Osteocyte (in vitro differentiated cells): ENCODE data around the gene KRT7. TPM values are rescaled to one million over a fixed set of nuclear protein-coding genes. Genes with fewer than 3 reads are reported as not detected.

Source experiments
- total RNA-seq: library from RNA; stranded (reverse); gene quantifications from 2 replicates; pipeline ENCODE4 v1.2.1, GENCODE V29; 2021

The KRT7 gene
- total RNA-seq, 1 donor from 2014 or later, result 168 TPM

Other genes with a start within 250 kb of the KRT7 start
- gene TAMALIN, start 226.3 kb upstream of the KRT7 start, total RNA-seq, result 22.5 and 25.5 TPM in 2 replicates
- gene NR4A1, start 181.8 kb upstream of the KRT7 start, total RNA-seq, result 6.7 and 13.0 TPM in 2 replicates
- gene ATG101, start 163.3 kb upstream of the KRT7 start, total RNA-seq, result 41.7 and 46.1 TPM in 2 replicates
- not detected in 2 replicates for gene SMIM41, start 153.5 kb upstream of the KRT7 start, total RNA-seq
- 9.2 and 9.9 TPM in 2 replicates for gene KRT80, start 41.2 kb upstream of the KRT7 start, total RNA-seq
- gene KRT86, start 41.4 kb downstream of the KRT7 start, total RNA-seq, result 0.24 TPM in 2 replicates
- 0.50 and 0.83 TPM in 2 replicates for gene KRT81, start 58.3 kb downstream of the KRT7 start, total RNA-seq
- not detected in 2 replicates for gene KRT83, start 88.2 kb downstream of the KRT7 start, total RNA-seq
- gene KRT85, start 134.2 kb downstream of the KRT7 start, total RNA-seq, result not detected in 2 replicates
- not detected in 2 replicates for gene KRT84, start 152.4 kb downstream of the KRT7 start, total RNA-seq
- gene KRT82, start 173.1 kb downstream of the KRT7 start, total RNA-seq, result not detected in 2 replicates
- gene KRT75, start 201.1 kb downstream of the KRT7 start, total RNA-seq, result not detected in 2 replicates
- gene KRT6B, start 218.9 kb downstream of the KRT7 start, total RNA-seq, result not detected in 2 replicates
- gene KRT6C, start 240.6 kb downstream of the KRT7 start, total RNA-seq, result not detected in 2 replicates